Small intestine (tissue), 4 donors: Measurements from ENCODE around the gene H2AZ1. TPM values are rescaled to one million over a fixed set of nuclear protein-coding genes. Genes with fewer than 3 reads are reported as not detected.

Experiments used
- polyA plus RNA-seq, 4 donors: library from polyadenylated mRNA; stranded (reverse) in 3 of 4; unstranded in 1 of 4; fragments of 200-250 nt in 3 of 4; fragments of 120-200 nt in 1 of 4; gene quantifications; one replicate each; pipeline versions ENCODE4 v1.2.1 to v1.2.3, GENCODE V29; 2013
- donor health status: healthy with polysubstance abuse.
- donor health status: Bipolar disorder and iron deficiency.
- donor health status: healthy.

Gene H2AZ1
- polyA plus RNA-seq, 4 donors, result 167 to 627 (median 207) TPM

Other genes with a start within 250 kb of the H2AZ1 start
- 1 to 10 TPM in 3 of 4 donors, not detected in 1; 1.8 to 2.4 (median 1.8) TPM for gene DAPP1, start 133.4 kb downstream of the H2AZ1 start, polyA plus RNA-seq
- 10 to 100 TPM; 48.9 to 96.6 (median 76.9) TPM for gene LAMTOR3, start 55.8 kb downstream of the H2AZ1 start, polyA plus RNA-seq
- gene DNAJB14, start 3.7 kb downstream of the H2AZ1 start, polyA plus RNA-seq, result 10 to 100 TPM in 2 of 4 donors, 1 to 10 TPM in 2; 8.6 to 31.9 (median 9.9) TPM
- 1 to 10 TPM in 1 of 4 donors, under 1 TPM in 1, not detected in 2; 0.19 to 2.1 TPM for gene DDIT4L, start 240.2 kb upstream of the H2AZ1 start, polyA plus RNA-seq